ENCODE data around the gene REPS1. TPM values are rescaled to one million over a fixed set of nuclear protein-coding genes. Genes with fewer than 3 reads are reported as not detected.

The REPS1 gene
- total and polyA plus RNA-seq, 2 donors from 2014 or later = 33.4 to 37.0 TPM

DNA sequence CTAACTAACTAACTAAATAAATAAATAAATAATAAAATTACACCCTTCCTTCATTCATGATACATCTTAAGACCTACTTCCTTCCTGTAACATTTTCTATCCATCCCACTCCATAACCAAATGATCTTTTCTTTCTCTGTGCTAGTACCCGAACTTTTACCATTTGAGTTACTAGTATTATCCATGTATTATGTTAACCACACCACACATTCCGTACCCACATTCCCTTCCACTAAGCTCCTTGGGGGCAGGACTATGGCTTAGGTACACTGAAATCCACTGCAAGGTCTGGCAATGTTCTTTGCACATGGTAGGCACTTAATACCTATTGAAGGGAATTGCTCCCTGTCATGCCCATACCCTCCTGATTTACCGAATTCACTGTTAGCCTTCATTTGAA lies 24.9 kb downstream of the REPS1 start:
- no peaks in the 10 kb centered on the region for H3K36me3 ChIP-seq (ENCODE audit: control insufficient read depth in 2 of 3, insufficient read depth in 3 of 3, low read length in 3 of 3)
- DNase-seq (no peak), FAIRE-seq (no peak)
- no peak overlapping the region for H3K4me3 ChIP-seq (ENCODE audit: low read length in 3 of 3)
- H3K27ac ChIP-seq (ENCODE audit: low read depth in 2 of 2, low read length in 2 of 2) = no peak overlapping the region
- H3K9me3 ChIP-seq (ENCODE audit: control insufficient read depth in 2 of 3, insufficient read depth in 1 of 3, low read length in 3 of 3) = no peaks in the 10 kb centered on the region
- peaks cover 0 to 3% (median 0%) of the 10 kb centered on the region in 3 donors for H3K4me1 ChIP-seq (ENCODE audit: control insufficient read depth in 2 of 3, insufficient read depth in 2 of 3, low read depth in 1 of 3, low read length in 3 of 3)
- intact Hi-C loops (cut with DNase I) = no loop called here
- no peak for TF ChIP-seq CTCF (IDR thresholded peaks at IDR 0.05; ENCODE audit: borderline replicate concordance, extremely low read depth, insufficient read depth)
- no peaks in the 10 kb centered on the region for H3K27me3 ChIP-seq (ENCODE audit: control insufficient read depth, insufficient read depth, low read length)
- no peak overlapping the region for H3K9ac ChIP-seq (ENCODE audit: low read length in 3 of 3)

- DNase-seq (no peak), FAIRE-seq (no peak)
- H3K27me3 ChIP-seq (ENCODE audit: control insufficient read depth, insufficient read depth, low read length) = no peaks in the 10 kb centered on the region
- H3K36me3 ChIP-seq (ENCODE audit: control insufficient read depth in 2 of 3, insufficient read depth in 3 of 3, low read length in 3 of 3) = no peaks in the 10 kb centered on the region
- no peak overlapping the region for H3K9ac ChIP-seq (ENCODE audit: low read length in 3 of 3)
- H3K9me3 ChIP-seq (ENCODE audit: control insufficient read depth in 2 of 3, insufficient read depth in 1 of 3, low read length in 3 of 3) = no peaks in the 10 kb centered on the region
- H3K4me1 ChIP-seq (ENCODE audit: control insufficient read depth in 2 of 3, insufficient read depth in 2 of 3, low read depth in 1 of 3, low read length in 3 of 3) = peaks cover 0 to 11% (median 0%) of the 10 kb centered on the region in 3 donors
- TF ChIP-seq CTCF (IDR thresholded peaks at IDR 0.05; ENCODE audit: borderline replicate concordance, extremely low read depth, insufficient read depth) = no peak
- H3K4me3 ChIP-seq (ENCODE audit: low read length in 3 of 3) = no peak overlapping the region
- H3K27ac ChIP-seq (ENCODE audit: low read depth in 2 of 2, low read length in 2 of 2) = no peak overlapping the region
- intact Hi-C loops (cut with DNase I) = no loop called here
Measured at GRCh38 chr6:138959521-138959920, 28.5 kb downstream of the REPS1 start.

DNA sequence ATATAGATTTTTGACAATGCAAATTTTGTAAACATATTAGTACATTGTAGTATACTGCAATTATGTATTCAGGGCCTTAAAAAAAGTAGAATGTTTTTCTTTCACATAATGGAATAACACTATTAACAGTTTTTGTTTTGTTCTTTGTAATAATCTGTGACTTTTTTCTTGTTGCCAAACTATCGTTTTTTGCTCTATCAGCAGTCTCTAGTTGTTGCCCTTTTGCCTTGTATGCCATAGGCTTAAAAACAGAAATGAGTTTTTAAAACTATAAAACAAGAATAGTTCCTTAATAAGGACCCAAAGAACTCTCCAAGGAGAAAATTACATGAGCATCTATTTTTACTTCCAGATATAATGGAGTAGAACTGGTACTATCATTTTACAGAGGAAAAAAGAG lies 29.5 kb downstream of the REPS1 start:
- Histone ChIP-seq H3K9me3 (ENCODE audit: control insufficient read depth in 2 of 3, insufficient read depth in 1 of 3, low read length in 3 of 3) (no peaks in the 10 kb centered on the region), H3K4me3 (ENCODE audit: low read length in 3 of 3) (no peak overlapping the region), H3K27ac (ENCODE audit: low read depth in 2 of 2, low read length in 2 of 2) (no peak overlapping the region), H3K4me1 (ENCODE audit: control insufficient read depth in 2 of 3, insufficient read depth in 2 of 3, low read depth in 1 of 3, low read length in 3 of 3) (peaks cover 0 to 9% (median 0%) of the 10 kb centered on the region in 3 donors), H3K27me3 (ENCODE audit: control insufficient read depth, insufficient read depth, low read length) (no peaks in the 10 kb centered on the region), H3K9ac (ENCODE audit: low read length in 3 of 3) (no peak overlapping the region), H3K36me3 (ENCODE audit: control insufficient read depth in 2 of 3, insufficient read depth in 3 of 3, low read length in 3 of 3) (no peaks in the 10 kb centered on the region)
- FAIRE-seq (no peak), DNase-seq (no peak)
- TF ChIP-seq CTCF (IDR thresholded peaks at IDR 0.05; ENCODE audit: borderline replicate concordance, extremely low read depth, insufficient read depth) = no peak
- intact Hi-C loops (cut with DNase I) = no loop called here

GRCh38 chr6:138957903-138958302 lies 30.1 kb downstream of the REPS1 start:
- intact Hi-C loops (cut with DNase I) = no loop called here
- Histone ChIP-seq H3K4me1 (ENCODE audit: control insufficient read depth in 2 of 3, insufficient read depth in 2 of 3, low read depth in 1 of 3, low read length in 3 of 3) (peaks cover 0 to 9% (median 0%) of the 10 kb centered on the region in 3 donors), H3K9me3 (ENCODE audit: control insufficient read depth in 2 of 3, insufficient read depth in 1 of 3, low read length in 3 of 3) (no peaks in the 10 kb centered on the region), H3K27ac (ENCODE audit: low read depth in 2 of 2, low read length in 2 of 2) (no peak overlapping the region), H3K36me3 (ENCODE audit: control insufficient read depth in 2 of 3, insufficient read depth in 3 of 3, low read length in 3 of 3) (no peaks in the 10 kb centered on the region), H3K27me3 (ENCODE audit: control insufficient read depth, insufficient read depth, low read length) (no peaks in the 10 kb centered on the region), H3K4me3 (ENCODE audit: low read length in 3 of 3) (no peak overlapping the region), H3K9ac (ENCODE audit: low read length in 3 of 3) (no peak overlapping the region)
- TF ChIP-seq CTCF (IDR thresholded peaks at IDR 0.05; ENCODE audit: borderline replicate concordance, extremely low read depth, insufficient read depth) = no peak
- DNase-seq = no peak
- FAIRE-seq = no peak

All from kidney (tissue), 14 donors.